IPS DF 6.9 (cell line): ENCODE results near the gene SEMA3C.

ENCODE experiments used
- DNase-seq: peaks from one replicate; pipeline ENCODE4 v3.0.0-alpha.2; 2013; ENCODE audit warnings: low read depth, low spot score
- H3K27ac ChIP-seq: one replicate; pipeline ENCODE4 v1.5.1; 2013; ENCODE audit warnings: low read length, control low read depth
- H3K27me3 ChIP-seq: 2 replicates; pipeline ENCODE4 v1.6.1; 2013; ENCODE audit warnings: mild to moderate bottlenecking, low read length; ENCODE audit not compliant: control insufficient read depth, insufficient read depth
- H3K36me3 ChIP-seq: 2 replicates; pipeline ENCODE4 v1.6.1; 2013; ENCODE audit warnings: low read length; ENCODE audit not compliant: control insufficient read depth, insufficient read depth
- H3K4me1 ChIP-seq: 2 replicates; pipeline ENCODE4 v1.6.1; 2013; ENCODE audit warnings: low read length; ENCODE audit not compliant: control insufficient read depth, insufficient read depth
- H3K4me3 ChIP-seq: 2 replicates; pipeline ENCODE4 v1.5.1; 2013; ENCODE audit warnings: mild to moderate bottlenecking, low read length
- H3K9me3 ChIP-seq: 2 replicates; pipeline ENCODE4 v1.6.1; 2013; ENCODE audit warnings: low read length, inconsistent platforms; ENCODE audit not compliant: control insufficient read depth, insufficient read depth
- WGBS: extraction: QIAGEN DNeasy Blood & Tissue Kit; methylation state at CpG from one replicate; pipeline ENCODE4 v1.1.7; 2013; ENCODE audit warnings: mixed read lengths, missing lambda C conversion rate; ENCODE audit not compliant: insufficient read length, insufficient coverage; 5-methylcytosine and 5-hydroxymethylcytosine counted together

Gene SEMA3C

GRCh38 chr7:80870813-80871212, 48.0 kb downstream of the SEMA3C start:
- Histone ChIP-seq H3K4me3 (no peak overlapping the region), H3K4me1 (no peaks in the 10 kb centered on the region), H3K27ac (no peak overlapping the region), H3K9me3 (no peaks in the 10 kb centered on the region), H3K36me3 (no peaks in the 10 kb centered on the region), H3K27me3 (no peaks in the 10 kb centered on the region)
- no CpG with 5 or more reads among the region's 4 CpGs for WGBS
- no peak for DNase-seq

- DNase-seq, result no peak
- H3K4me3 ChIP-seq, result no peak overlapping the region
- H3K27me3 ChIP-seq, result no peaks in the 10 kb centered on the region
- no peaks in the 10 kb centered on the region for H3K36me3 ChIP-seq
- WGBS, result no CpG with 5 or more reads among the region's 6 CpGs
- no peaks in the 10 kb centered on the region for H3K4me1 ChIP-seq
- no peak overlapping the region for H3K27ac ChIP-seq
- no peaks in the 10 kb centered on the region for H3K9me3 ChIP-seq
Observed at GRCh38 chr7:80869821-80870751, 48.8 kb downstream of the SEMA3C start.

GRCh38 chr7:80869106-80869784, 49.6 kb downstream of the SEMA3C start:
- H3K9me3 ChIP-seq, result no peaks in the 10 kb centered on the region
- H3K4me1 ChIP-seq, result no peaks in the 10 kb centered on the region
- DNase-seq, result no peak
- WGBS, result no CpG with 5 or more reads among the region's 4 CpGs
- H3K4me3 ChIP-seq, result no peak overlapping the region
- no peak overlapping the region for H3K27ac ChIP-seq
- H3K36me3 ChIP-seq, result no peaks in the 10 kb centered on the region
- no peaks in the 10 kb centered on the region for H3K27me3 ChIP-seq

- WGBS, result no CpG with 5 or more reads among the region's 1 CpG
- Histone ChIP-seq H3K4me1 (no peaks in the 10 kb centered on the region), H3K27ac (no peak overlapping the region)
Observed at GRCh38 chr7:80868566-80868965, 50.3 kb downstream of the SEMA3C start.

GRCh38 chr7:80860554-80860953, 58.3 kb downstream of the SEMA3C start:
- no CpG with 5 or more reads among the region's 4 CpGs for WGBS
- Histone ChIP-seq H3K36me3 (no peaks in the 10 kb centered on the region), H3K9me3 (no peaks in the 10 kb centered on the region), H3K4me3 (no peak overlapping the region), H3K4me1 (no peaks in the 10 kb centered on the region), H3K27ac (no peak overlapping the region), H3K27me3 (no peaks in the 10 kb centered on the region)
- DNase-seq, result no peak

More at GRCh38 chr7:80868566-80868965, 50.3 kb downstream of the SEMA3C start:
- no peaks in the 10 kb centered on the region for H3K36me3 ChIP-seq
- H3K4me3 ChIP-seq, result no peak overlapping the region
- H3K27me3 ChIP-seq, result no peaks in the 10 kb centered on the region
- no peak for DNase-seq
- no peaks in the 10 kb centered on the region for H3K9me3 ChIP-seq

GRCh38 chr7:80859272-80859970, 59.4 kb downstream of the SEMA3C start:
- WGBS, result no CpG with 5 or more reads among the region's 6 CpGs
- no peaks in the 10 kb centered on the region for H3K4me1 ChIP-seq
- no peak overlapping the region for H3K27ac ChIP-seq
- no peaks in the 10 kb centered on the region for H3K9me3 ChIP-seq
- no peaks in the 10 kb centered on the region for H3K27me3 ChIP-seq
- H3K36me3 ChIP-seq, result no peaks in the 10 kb centered on the region
- DNase-seq, result no peak
- no peak overlapping the region for H3K4me3 ChIP-seq

- H3K4me3 ChIP-seq, result no peak overlapping the region
- H3K36me3 ChIP-seq, result no peaks in the 10 kb centered on the region
- DNase-seq, result no peak
- no peaks in the 10 kb centered on the region for H3K27me3 ChIP-seq
- H3K4me1 ChIP-seq, result no peaks in the 10 kb centered on the region
- no peaks in the 10 kb centered on the region for H3K9me3 ChIP-seq
- H3K27ac ChIP-seq, result no peak overlapping the region
- WGBS, result no CpG with 5 or more reads among the region's 3 CpGs
Observed at GRCh38 chr7:80858141-80858903, 60.5 kb downstream of the SEMA3C start.

- H3K27ac ChIP-seq, result no peak overlapping the region
- no peaks in the 10 kb centered on the region for H3K27me3 ChIP-seq
- no peaks in the 10 kb centered on the region for H3K36me3 ChIP-seq
- no peak overlapping the region for H3K4me3 ChIP-seq
- H3K9me3 ChIP-seq, result no peaks in the 10 kb centered on the region
- no peak for DNase-seq
- no peaks in the 10 kb centered on the region for H3K4me1 ChIP-seq
- WGBS, result 100% methylated on average over 2 of the region's 3 CpGs
Observed at GRCh38 chr7:80856769-80857168, 62.1 kb downstream of the SEMA3C start.

- no peak for DNase-seq
- Histone ChIP-seq H3K27ac (no peak overlapping the region), H3K4me3 (no peak overlapping the region)
Observed at GRCh38 chr7:80851896-80852476, 66.9 kb downstream of the SEMA3C start.

More at GRCh38 chr7:80851896-80852476, 66.9 kb downstream of the SEMA3C start:
- Histone ChIP-seq H3K9me3 (no peaks in the 10 kb centered on the region), H3K27me3 (no peaks in the 10 kb centered on the region), H3K4me1 (no peaks in the 10 kb centered on the region), H3K36me3 (no peaks in the 10 kb centered on the region)
- WGBS, result 100% methylated on average over 1 of the region's 3 CpGs
